Measurements from ENCODE around the gene GRAP2. TPM values are rescaled to one million over a fixed set of nuclear protein-coding genes. Genes with fewer than 3 reads are reported as not detected.

Gene GRAP2
- total RNA-seq, 1 experiment from 2014 or later = 0.54 TPM

DNA sequence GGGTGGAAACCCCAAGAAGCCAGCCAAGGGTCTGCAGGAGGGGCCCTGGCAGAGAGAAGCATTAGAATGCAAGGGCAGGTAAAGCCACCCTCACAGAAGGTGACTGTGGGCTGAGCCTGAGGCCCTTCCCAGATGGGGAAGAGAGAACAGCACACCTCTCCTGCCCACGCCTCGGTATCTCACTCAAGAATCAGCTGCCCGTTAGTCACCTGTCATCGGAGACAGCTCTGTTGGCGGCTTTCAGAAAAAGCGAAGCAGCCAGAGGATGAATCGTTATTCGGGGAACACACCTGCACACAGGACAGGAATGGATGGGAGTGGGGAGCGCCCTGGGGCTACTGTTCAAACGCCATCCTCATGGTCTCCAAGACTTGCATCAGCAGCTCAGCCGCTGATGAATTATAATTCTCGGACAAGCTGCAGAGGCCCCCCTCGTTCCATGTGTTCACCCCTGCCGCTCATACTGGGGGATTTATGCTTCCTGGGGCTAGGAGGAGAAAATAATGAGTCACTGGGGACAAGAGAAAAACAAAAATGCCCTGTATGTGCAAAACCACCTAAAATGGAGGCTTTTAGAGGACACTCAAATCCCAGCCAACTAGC is 37.7 kb downstream of the GRAP2 start:
- intact Hi-C loops (cut with micrococcal nuclease; ENCODE audit: unreplicated experiment) = no loop called here

GRCh38 chr22:39939830-39940229 is 38.9 kb downstream of the GRAP2 start:
- no peak for DNase-seq (ENCODE audit: low read depth, low spot score)
- no peak overlapping the region for H3K4me3 ChIP-seq (ENCODE audit: low read depth in 2 of 2, low read length in 2 of 2)
- H3K9me3 ChIP-seq (ENCODE audit: control insufficient read depth, insufficient read depth, low read depth, low read length) = no peaks in the 10 kb centered on the region
- H3K27me3 ChIP-seq (ENCODE audit: control insufficient read depth, insufficient read depth, low read length) = peaks cover 4% of the 10 kb centered on the region
- ChIA-PET CTCF (no interaction called here), POLR2A (no interaction called here)
- no TSS peak for BruUV-seq (replicated peaks)
- no peaks in the 10 kb centered on the region for H3K36me3 ChIP-seq (ENCODE audit: control insufficient read depth, insufficient read depth, low read length)
- H3K4me1 ChIP-seq (ENCODE audit: control insufficient read depth, insufficient read depth, low read length) = no peaks in the 10 kb centered on the region
- intact Hi-C loops (cut with micrococcal nuclease; ENCODE audit: unreplicated experiment) = no loop called here
- in situ Hi-C loops (cut with HindIII; ENCODE audit: low pct_unique_long_range_greater_than_20kb, low sequenced_read_pairs) = no loop called here
- no peak for ATAC-seq
- TF ChIP-seq CTCF (IDR thresholded peaks at IDR 0.05) (no peak), SIN3A (IDR thresholded peaks at IDR 0.05; ENCODE audit: borderline replicate concordance, insufficient read depth, low read depth, low read length) (no peak), POLR2AphosphoS5 (IDR thresholded peaks at IDR 0.05; ENCODE audit: low read depth, low read length) (no peak), REST (IDR thresholded peaks at IDR 0.05; ENCODE audit: insufficient read depth in 1 of 2, low read depth in 2 of 2, low read length in 1 of 2) (no peak), TCF7L2 (IDR thresholded peaks at IDR 0.05; ENCODE audit: low read depth, low read length) (no peak)
- H3K27ac ChIP-seq (ENCODE audit: low read length) = no peak overlapping the region

More for the DNA sequence above, 37.7 kb downstream of the GRAP2 start:
- ChIA-PET POLR2A (no interaction called here), CTCF (no interaction called here)
- in situ Hi-C loops (cut with HindIII; ENCODE audit: low pct_unique_long_range_greater_than_20kb, low sequenced_read_pairs) = no loop called here
- H3K9me3 ChIP-seq (ENCODE audit: control insufficient read depth, insufficient read depth, low read depth, low read length) = no peaks in the 10 kb centered on the region
- DNase-seq (ENCODE audit: low read depth, low spot score) = no peak
- no peak overlapping the region for H3K4me3 ChIP-seq (ENCODE audit: low read depth in 2 of 2, low read length in 2 of 2)
- H3K27ac ChIP-seq (ENCODE audit: low read length) = no peak overlapping the region
- no peaks in the 10 kb centered on the region for H3K36me3 ChIP-seq (ENCODE audit: control insufficient read depth, insufficient read depth, low read length)
- TF ChIP-seq TCF7L2 (IDR thresholded peaks at IDR 0.05; ENCODE audit: low read depth, low read length) (no peak), REST (IDR thresholded peaks at IDR 0.05; ENCODE audit: insufficient read depth in 1 of 2, low read depth in 2 of 2, low read length in 1 of 2) (no peak), POLR2AphosphoS5 (IDR thresholded peaks at IDR 0.05; ENCODE audit: low read depth, low read length) (no peak), CTCF (IDR thresholded peaks at IDR 0.05) (no peak), SIN3A (IDR thresholded peaks at IDR 0.05; ENCODE audit: borderline replicate concordance, insufficient read depth, low read depth, low read length) (no peak)
- no TSS peak for BruUV-seq (replicated peaks)
- no peak for ATAC-seq
- H3K27me3 ChIP-seq (ENCODE audit: control insufficient read depth, insufficient read depth, low read length) = peaks cover 4% of the 10 kb centered on the region
- H3K4me1 ChIP-seq (ENCODE audit: control insufficient read depth, insufficient read depth, low read length) = no peaks in the 10 kb centered on the region

Data from Panc1 (cell line).